K562 (cell line): ENCODE data around the gene FAM149A. TPM values are rescaled to one million over a fixed set of nuclear protein-coding genes. Genes with fewer than 3 reads are reported as not detected.

Experiments used
- ATAC-seq: fragments of 200-7000 bp; cut with Tn5 transposase; 3 replicates; pipeline ENCODE4 v1.9.1; 2020; ENCODE audit warnings: moderate library complexity
- BruUV-seq: library from RNA; stranded (reverse); fragments of 400-500 nt; replicated peaks from 2 replicates; lab custom pipeline; 2021; lab: Mats Ljungman, UMichigan
- CTCF ChIA-PET: fragments of 300-600 bp; formaldehyde crosslinking; extraction: SDS; loops from one replicate; lab custom pipeline; 2021; ENCODE audit warnings: low intra/inter-chr PET ratio; lab: Yijun Ruan, JAX
- POLR2A ChIA-PET: fragments of 300-600, 350-650 bp; sonication (Branson Sonifier 250); formaldehyde crosslinking; extraction: SDS; loops from one replicate; lab custom pipeline; 2021; ENCODE audit warnings: antibody characterized with exemption, inconsistent platforms; lab: Yijun Ruan, JAX
- DNase-seq, 4 experiments: peaks; one replicate each; pipeline versions ENCODE4 v3.0.0 to v3.0.0-alpha.2; 2011 to 2018; ENCODE audit warnings: low spot score in 3 of 4, mixed read lengths in 3 of 4; ENCODE audit errors: extremely low read depth in 1 of 4
- FAIRE-seq: peaks from 2 replicates; lab custom pipeline; 2011; peaks lifted over from hg19 to GRCh38; lab: Jason Lieb, UNC
- H2AFZ ChIP-seq: 2 replicates; pipeline ENCODE4 v1.6.0; 2011; ENCODE audit warnings: low read depth, low read length, control low read depth, inconsistent platforms
- H3K27ac ChIP-seq: fragments of 200-600 bp; 3 replicates; pipeline ENCODE4 v1.8.0; 2011; ENCODE audit warnings: low read depth, mild to moderate bottlenecking, control low read depth, inconsistent platforms, low read length, moderate library complexity, mixed read lengths; ENCODE audit errors: extremely low read depth
- H3K27me3 ChIP-seq, 2 experiments: fragments of 300-600 bp in 1 of 2; 2 replicates in 1 of 2; 3 replicates in 1 of 2; pipeline versions ENCODE4 v1.6.0 to v1.8.0; 2011; ENCODE audit warnings: inconsistent platforms in 2 of 2, low read length in 2 of 2, mild to moderate bottlenecking in 1 of 2, mixed read lengths in 1 of 2, moderate library complexity in 1 of 2; ENCODE audit not compliant: control insufficient read depth in 2 of 2, insufficient read depth in 2 of 2
- H3K36me3 ChIP-seq: fragments of 300-600 bp; 3 replicates; pipeline ENCODE4 v1.8.0; 2011; ENCODE audit warnings: mild to moderate bottlenecking, low read length, inconsistent platforms; ENCODE audit not compliant: control insufficient read depth, insufficient read depth
- H3K4me1 ChIP-seq, 2 experiments: fragments of 200-600 bp in 1 of 2; replicated peaks in 1 of 2; 2 replicates in 1 of 2; 3 replicates in 1 of 2; pipeline versions ENCODE4 v1.5.1 to v1.8.0; 2011; ENCODE audit warnings: inconsistent platforms in 2 of 2, low read length in 2 of 2, mild to moderate bottlenecking in 1 of 2, mixed read lengths in 1 of 2, moderate library complexity in 1 of 2; ENCODE audit not compliant: control insufficient read depth in 2 of 2, insufficient read depth in 2 of 2
- H3K4me2 ChIP-seq: 2 replicates; pipeline ENCODE4 v1.6.1; 2011; ENCODE audit warnings: low read length, control low read depth, inconsistent platforms, mixed read lengths; ENCODE audit not compliant: insufficient read depth
- H3K4me3 ChIP-seq: fragments of 200-600 bp; sonication (generic), shearing (Covaris generic); 2 replicates; pipeline ENCODE4 v1.5.1; 2016; ENCODE audit warnings: control low read depth, inconsistent platforms
- H3K79me2 ChIP-seq: fragments of 200-600 bp; 3 replicates; pipeline ENCODE4 v1.8.0; 2011; ENCODE audit warnings: low read length, inconsistent platforms; ENCODE audit not compliant: control insufficient read depth, insufficient read depth
- H3K9ac ChIP-seq, 2 experiments: 2 replicates each; pipeline versions ENCODE4 v1.6.0 to v1.6.1; 2011; ENCODE audit warnings: low read depth in 2 of 2, low read length in 2 of 2, control low read depth in 1 of 2, inconsistent platforms in 1 of 2, mild to moderate bottlenecking in 1 of 2, mixed read lengths in 1 of 2; ENCODE audit not compliant: insufficient read depth in 1 of 2
- H3K9me1 ChIP-seq: one replicate; pipeline ENCODE4 v1.6.0; 2011; ENCODE audit warnings: inconsistent platforms, mild to moderate bottlenecking, low read length, moderate library complexity; ENCODE audit not compliant: control insufficient read depth, insufficient read depth
- H3K9me3 ChIP-seq: replicated peaks from 2 replicates; pipeline ENCODE4 v1.5.1; 2011; ENCODE audit warnings: low read depth, low read length, inconsistent platforms; ENCODE audit not compliant: control insufficient read depth, insufficient read depth
- H4K20me1 ChIP-seq: replicated peaks from 2 replicates; pipeline ENCODE4 v1.6.1; 2011; ENCODE audit warnings: low read length, inconsistent platforms, mixed read lengths; ENCODE audit not compliant: control insufficient read depth, insufficient read depth
- FOXK1 ChIP-seq: sonication (generic); formaldehyde crosslinking; IDR thresholded peaks from 2 replicates; pipeline ENCODE4 v1.8.0; 2022; ENCODE audit warnings: missing genetic modification reagents, mild to moderate bottlenecking, borderline replicate concordance
- HES1 ChIP-seq: fragments of 450-650 bp; IDR thresholded peaks from 2 replicates; pipeline ENCODE4 v1.6.1; 2016; ENCODE audit warnings: low read depth, mild to moderate bottlenecking, moderate library complexity
- KDM4B ChIP-seq, 2 experiments: fragments of 450-650 bp in 1 of 2; sonication (generic) in 1 of 2; IDR thresholded peaks; 2 replicates each; pipeline ENCODE4 v1.6.1; 2016 to 2017; ENCODE audit warnings: borderline replicate concordance in 2 of 2, antibody characterized with exemption in 1 of 2, low read depth in 1 of 2, mild to moderate bottlenecking in 1 of 2
- MTA1 ChIP-seq: fragments of 450-650 bp; IDR thresholded peaks from 2 replicates; pipeline ENCODE4 v1.6.1; 2017; ENCODE audit warnings: borderline replicate concordance
- NR2C1 ChIP-seq, 2 experiments: fragments of 450-650 bp; IDR thresholded peaks; 2 replicates each; pipeline ENCODE4 v1.6.1; 2017; ENCODE audit warnings: mild to moderate bottlenecking in 2 of 2, antibody characterized with exemption in 1 of 2, inconsistent platforms in 1 of 2, missing compliant biosample characterization in 1 of 2, missing genetic modification characterization in 1 of 2
- PRDM10 ChIP-seq: fragments of 450-650 bp; IDR thresholded peaks from 2 replicates; pipeline ENCODE4 v1.6.1; 2018; ENCODE audit not compliant: partially characterized antibody
- SRSF9 ChIP-seq: fragments of 200-400 bp; formaldehyde crosslinking; IDR thresholded peaks from 2 replicates; pipeline ENCODE4 v1.6.1; 2017; ENCODE audit warnings: low read depth, low read length, borderline replicate concordance
- USF1 ChIP-seq: sonication (generic); formaldehyde crosslinking; IDR thresholded peaks from 2 replicates; pipeline ENCODE4 v1.9.0; 2022; ENCODE audit warnings: mild to moderate bottlenecking, missing genetic modification reagents
- ZKSCAN3 ChIP-seq: fragments of 250-450 bp; sonication (Bioruptor Pico); IDR thresholded peaks from 2 replicates; pipeline ENCODE4 v1.4.0; 2020
- ZNF212 ChIP-seq: fragments of 450-650 bp; formaldehyde crosslinking; IDR thresholded peaks from 2 replicates; pipeline ENCODE4 v1.4.0; 2020; ENCODE audit warnings: mild to moderate bottlenecking
- WGBS: fragments of 100-300 bp; shearing (Covaris generic); methylation state at CpG from one replicate; pipeline ENCODE4 v1.1.6; 2016; ENCODE audit warnings: low coverage, mixed read lengths; ENCODE audit not compliant: insufficient coverage; ENCODE audit errors: missing lambda C conversion rate; 5-methylcytosine and 5-hydroxymethylcytosine counted together
- in situ Hi-C: fragments of 300-500 bp; cut with MboI; formaldehyde crosslinking; loops from 4 replicates; pipeline ENCODE4 v1.15.0; 2018; ENCODE audit warnings: inconsistent platforms, mixed read lengths
- intact Hi-C: fragments of 100-400 bp; cut with micrococcal nuclease; formaldehyde crosslinking; loops from 2 replicates; pipeline ENCODE4 v1.14.2; 2022
- polyA plus RNA-seq, 8 experiments: library from polyadenylated mRNA; depleted of rRNA in 4 of 8; stranded (reverse) in 5 of 8; unstranded in 3 of 8; fragments of >200 nt; fragmentation: Nextera tagmentation in 2 of 8; fragmentation: Illumina TruSeq in 1 of 8; extraction: Ambion mirVana in 2 of 8; extraction: Trizol in 1 of 8; gene quantifications; 2 replicates each; pipeline versions ENCODE4 v1.2.1 to v1.2.3, GENCODE V29; 2011 to 2014; ENCODE audit warnings: inconsistent platforms in 1 of 8, missing spikeins in 1 of 8
- total RNA-seq, 7 experiments: library from RNA; depleted of rRNA in 6 of 7; stranded (reverse); fragments of >200 nt in 6 of 7; fragmentation: Illumina TruSeq in 2 of 7; extraction: Trizol in 2 of 7; gene quantifications; 2 replicates each; pipeline versions ENCODE4 v1.2.1 to v1.2.3, GENCODE V29; 2011 to 2021; ENCODE audit warnings: low replicate concordance in 1 of 7
- TF ChIP-seq, protein P1 (sequence below): fragments of 450-650 bp; IDR thresholded peaks from 2 replicates; pipeline ENCODE4 v1.6.1; 2017; ENCODE audit warnings: antibody characterized with exemption, mild to moderate bottlenecking

The FAM149A gene
- total and polyA plus RNA-seq, 9 of the 15 experiments (the other 6 are each of a cell fraction or from before 2014, with no cell fraction given) = not detected

- Histone ChIP-seq H3K4me1 (peaks cover 0 to 4% of the 10 kb centered on the region in 2 experiments; a peak in 2 of 5 replicates), H3K4me3 (no peak overlapping the region), H4K20me1 (0 out of 2 replicates have a peak, but pooled peaks cover 4% of the 10 kb centered on the region), H3K9ac (no peak overlapping the region), H3K9me3 (no peaks in the 10 kb centered on the region), H3K79me2 (no peaks in the 10 kb centered on the region), H3K27ac (no peak overlapping the region), H3K36me3 (no peaks in the 10 kb centered on the region), H3K4me2 (no peak overlapping the region), H3K27me3 (peaks cover 30 to 56% of the 10 kb centered on the region in 2 experiments; a peak in 4 of 5 replicates), H2AFZ (no peak overlapping the region), H3K9me1 (no peaks in the 10 kb centered on the region)
- in situ Hi-C loops = no loop called here
- no peak for FAIRE-seq
- CTCF ChIA-PET = no interaction called here
- POLR2A ChIA-PET = no interaction called here
- WGBS = 0% methylated on average over 1 of the region's 1 CpG
- DNase-seq = no peak
- BruUV-seq = no TSS peak
- ATAC-seq = no peak
- intact Hi-C loops = no loop called here
- TF ChIP-seq NR2C1 (IDR thresholded peaks at IDR 0.05) (no peak), NR2C1 (tag; IDR thresholded peaks at IDR 0.05) (no peak), SRSF9 (no peak), ZNF212 (CRISPR knock-in tag) (no peak), USF1 (CRISPR knock-in tag) (no peak), PRDM10 (no peak), MTA1 (no peak), ZKSCAN3 (no peak), HES1 (no peak), FOXK1 (no peak), KDM4B (IDR thresholded peaks at IDR 0.05; ENCODE audit: borderline replicate concordance in 2 of 2, low read depth in 1 of 2) (no peak)
- TF ChIP-seq, protein P1, sequence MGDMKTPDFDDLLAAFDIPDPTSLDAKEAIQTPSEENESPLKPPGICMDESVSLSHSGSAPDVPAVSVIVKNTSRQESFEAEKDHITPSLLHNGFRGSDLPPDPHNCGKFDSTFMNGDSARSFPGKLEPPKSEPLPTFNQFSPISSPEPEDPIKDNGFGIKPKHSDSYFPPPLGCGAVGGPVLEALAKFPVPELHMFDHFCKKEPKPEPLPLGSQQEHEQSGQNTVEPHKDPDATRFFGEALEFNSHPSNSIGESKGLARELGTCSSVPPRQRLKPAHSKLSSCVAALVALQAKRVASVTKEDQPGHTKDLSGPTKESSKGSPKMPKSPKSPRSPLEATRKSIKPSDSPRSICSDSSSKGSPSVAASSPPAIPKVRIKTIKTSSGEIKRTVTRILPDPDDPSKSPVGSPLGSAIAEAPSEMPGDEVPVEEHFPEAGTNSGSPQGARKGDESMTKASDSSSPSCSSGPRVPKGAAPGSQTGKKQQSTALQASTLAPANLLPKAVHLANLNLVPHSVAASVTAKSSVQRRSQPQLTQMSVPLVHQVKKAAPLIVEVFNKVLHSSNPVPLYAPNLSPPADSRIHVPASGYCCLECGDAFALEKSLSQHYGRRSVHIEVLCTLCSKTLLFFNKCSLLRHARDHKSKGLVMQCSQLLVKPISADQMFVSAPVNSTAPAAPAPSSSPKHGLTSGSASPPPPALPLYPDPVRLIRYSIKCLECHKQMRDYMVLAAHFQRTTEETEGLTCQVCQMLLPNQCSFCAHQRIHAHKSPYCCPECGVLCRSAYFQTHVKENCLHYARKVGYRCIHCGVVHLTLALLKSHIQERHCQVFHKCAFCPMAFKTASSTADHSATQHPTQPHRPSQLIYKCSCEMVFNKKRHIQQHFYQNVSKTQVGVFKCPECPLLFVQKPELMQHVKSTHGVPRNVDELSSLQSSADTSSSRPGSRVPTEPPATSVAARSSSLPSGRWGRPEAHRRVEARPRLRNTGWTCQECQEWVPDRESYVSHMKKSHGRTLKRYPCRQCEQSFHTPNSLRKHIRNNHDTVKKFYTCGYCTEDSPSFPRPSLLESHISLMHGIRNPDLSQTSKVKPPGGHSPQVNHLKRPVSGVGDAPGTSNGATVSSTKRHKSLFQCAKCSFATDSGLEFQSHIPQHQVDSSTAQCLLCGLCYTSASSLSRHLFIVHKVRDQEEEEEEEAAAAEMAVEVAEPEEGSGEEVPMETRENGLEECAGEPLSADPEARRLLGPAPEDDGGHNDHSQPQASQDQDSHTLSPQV = no peak
These were observed 44.0 kb downstream of the FAM149A start for GRCh38 chr4:186148336-186148975.
